GF-D8 (cell line): ENCODE measurements around the gene C9orf50.
"Not testable (repeated sequence)": the region's sequence is repeated elsewhere in the genome, so short reads cannot be mapped to it uniquely, and the experiment has no call there.

ENCODE experiments used
- DNase-seq: peaks from one replicate; lab custom pipeline; 2025; lab: John Stamatoyannopoulos, UW

Gene C9orf50, protein sequence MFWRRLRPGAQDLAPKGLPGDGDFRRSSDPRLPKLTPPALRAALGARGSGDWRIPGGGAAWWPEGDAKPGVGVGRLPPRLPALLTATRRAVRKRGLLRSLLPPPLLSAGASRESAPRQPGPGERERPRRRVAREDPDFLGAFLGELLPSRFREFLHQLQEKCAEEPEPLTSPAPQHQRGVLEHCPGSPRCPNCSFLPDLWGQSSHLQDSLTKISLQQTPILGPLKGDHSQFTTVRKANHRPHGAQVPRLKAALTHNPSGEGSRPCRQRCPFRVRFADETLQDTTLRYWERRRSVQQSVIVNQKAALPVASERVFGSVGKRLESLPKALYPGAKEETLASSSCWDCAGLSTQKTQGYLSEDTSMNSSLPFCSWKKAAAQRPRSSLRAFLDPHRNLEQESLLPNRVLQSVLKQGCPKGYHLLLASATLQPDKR

DNA sequence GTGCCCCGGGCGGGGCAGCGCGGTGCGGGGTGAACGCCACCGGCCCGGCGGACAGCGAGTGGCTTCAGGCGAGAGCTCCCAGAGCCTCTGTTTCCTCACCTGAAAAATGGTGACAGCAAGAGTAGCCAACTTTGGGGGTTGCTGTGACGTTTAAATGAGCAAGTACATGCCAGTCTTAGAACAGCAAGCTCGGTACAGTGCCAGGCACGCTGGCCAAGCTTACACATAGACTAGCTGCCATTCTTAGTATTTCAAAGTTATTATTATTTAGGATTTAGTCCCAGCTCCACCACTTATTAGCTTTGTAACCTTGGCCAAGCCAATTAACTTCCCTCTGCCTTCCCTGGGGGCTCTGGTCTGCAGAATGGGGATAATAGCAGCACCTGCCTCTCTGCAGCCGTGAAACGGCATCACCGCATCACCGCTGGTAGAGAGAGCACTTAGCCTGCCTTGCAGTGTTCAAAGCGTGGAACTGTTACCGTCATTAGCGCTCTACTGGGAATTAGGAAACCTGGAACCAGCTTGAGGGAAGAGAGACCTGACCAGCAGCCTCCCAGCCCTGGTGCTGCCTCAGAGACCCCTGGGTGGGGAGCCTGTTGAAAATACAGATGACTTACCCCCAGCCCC, at the start of gene C9orf50:
Gene C9orf50, minus strand, starts transcription at position 433 of the 627 bp plus-strand sequence. CDS start 527 bp downstream, outside the sequence.
- DNase-seq: no peak

DNA sequence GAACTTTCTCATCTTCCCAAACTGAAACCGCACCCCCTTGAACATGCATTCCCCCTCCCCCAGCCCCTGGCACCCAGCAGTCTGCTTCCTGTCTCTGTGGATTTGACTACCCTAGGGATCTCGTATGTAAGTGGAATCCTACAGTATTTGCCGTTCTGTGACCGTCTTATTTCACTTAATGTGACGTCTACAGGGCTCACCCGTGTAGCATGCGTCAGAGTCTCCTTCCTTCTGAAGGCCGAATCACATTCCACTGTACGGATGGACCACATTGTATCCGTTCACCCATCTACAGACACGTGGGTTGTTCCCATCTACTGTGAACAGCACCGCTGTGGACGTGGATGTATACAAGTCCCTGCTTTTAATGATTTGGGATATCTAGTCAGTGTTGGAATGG, 49.0 kb upstream of the C9orf50 start:
- no peak for DNase-seq

DNA sequence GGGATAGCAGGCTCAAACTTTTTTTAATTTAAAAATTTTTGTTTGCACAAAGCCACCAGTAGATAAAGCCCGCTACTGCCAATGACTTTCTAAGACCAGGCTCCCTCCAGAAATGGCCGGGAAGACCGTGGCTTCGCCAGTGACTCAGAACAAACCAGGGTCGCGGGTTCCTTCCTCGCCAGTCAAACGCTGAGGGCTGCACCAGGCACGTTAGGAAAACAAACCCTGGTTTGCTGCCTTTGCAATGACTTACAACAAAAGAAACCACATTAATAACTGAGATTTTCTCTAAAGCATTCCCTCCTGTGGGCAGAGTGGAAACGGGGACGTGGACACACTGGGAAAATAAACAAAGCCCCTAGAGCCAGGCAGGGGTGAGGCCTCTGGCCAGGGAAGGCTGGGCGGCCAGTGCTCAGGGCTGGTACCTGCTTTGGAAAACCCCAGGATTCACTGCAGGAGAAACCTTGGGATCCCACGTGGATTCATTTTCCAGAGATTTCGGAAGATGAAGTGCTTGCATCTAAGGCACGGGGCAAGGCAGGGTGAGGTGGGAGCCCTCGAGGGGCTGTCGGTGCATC, 48.3 kb upstream of the C9orf50 start:
- no peak for DNase-seq

DNA sequence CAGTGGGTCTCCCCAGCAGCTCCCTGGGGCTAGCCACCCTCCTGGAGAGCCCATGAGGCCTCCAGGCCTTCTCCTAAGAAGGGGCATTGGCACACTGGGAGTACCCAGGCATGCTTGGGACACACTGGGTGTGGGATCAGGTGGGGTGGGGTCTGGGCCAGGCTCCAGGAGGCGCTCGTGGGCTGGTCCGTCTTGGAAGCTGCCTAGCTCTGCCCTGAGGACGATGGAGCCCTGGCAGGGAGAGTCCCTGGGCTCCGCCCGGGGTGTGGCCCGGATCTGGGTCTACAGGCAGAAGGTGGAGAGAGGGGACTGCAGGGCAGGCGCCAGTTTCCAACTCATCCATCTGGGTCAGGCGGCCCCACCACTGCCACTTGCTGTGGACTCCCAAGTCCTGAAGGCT, 46.9 kb upstream of the C9orf50 start:
- DNase-seq: no peak

DNA sequence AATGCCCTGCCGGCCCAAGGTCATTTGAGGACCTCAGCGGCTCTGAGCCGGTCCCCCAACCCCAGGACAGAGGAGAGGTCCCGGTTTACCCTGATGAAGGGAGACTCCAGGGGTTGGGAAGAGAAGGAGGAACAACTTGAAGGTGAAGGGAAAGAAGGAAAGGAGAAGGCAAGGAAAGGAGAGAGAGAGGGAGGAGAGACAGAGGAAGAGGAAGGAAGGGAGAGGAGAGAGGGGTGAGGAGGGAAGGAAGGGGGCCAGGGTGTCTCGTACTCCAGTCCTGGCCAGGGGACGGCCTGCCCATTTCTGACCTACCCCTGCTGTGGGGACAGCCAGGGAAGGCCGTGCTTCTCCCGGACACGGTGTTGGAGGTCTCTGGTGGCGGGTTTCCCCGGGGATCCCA, 46.5 kb upstream of the C9orf50 start:
- DNase-seq: no peak

DNA sequence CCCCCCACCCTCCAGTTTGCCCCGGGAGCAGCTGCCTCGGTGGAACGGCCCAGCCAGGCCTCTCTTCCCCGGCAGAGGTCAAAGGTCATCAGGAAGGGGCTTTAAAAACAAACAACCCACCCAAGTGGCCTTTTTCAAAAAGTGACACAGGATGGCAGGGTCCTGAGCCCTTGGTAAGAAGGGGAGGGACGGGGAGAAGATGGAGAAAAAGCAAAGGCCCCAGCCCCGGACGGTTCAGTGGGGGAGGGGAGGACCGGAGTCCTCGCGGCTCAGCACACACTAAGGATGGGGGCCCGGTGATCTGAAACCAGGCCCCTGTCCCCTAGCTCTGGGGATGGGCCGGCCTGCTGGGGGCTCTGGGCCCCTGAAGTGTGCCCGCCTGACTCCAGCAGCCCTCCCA, 45.7 kb upstream of the C9orf50 start:
- no peak for DNase-seq

DNA sequence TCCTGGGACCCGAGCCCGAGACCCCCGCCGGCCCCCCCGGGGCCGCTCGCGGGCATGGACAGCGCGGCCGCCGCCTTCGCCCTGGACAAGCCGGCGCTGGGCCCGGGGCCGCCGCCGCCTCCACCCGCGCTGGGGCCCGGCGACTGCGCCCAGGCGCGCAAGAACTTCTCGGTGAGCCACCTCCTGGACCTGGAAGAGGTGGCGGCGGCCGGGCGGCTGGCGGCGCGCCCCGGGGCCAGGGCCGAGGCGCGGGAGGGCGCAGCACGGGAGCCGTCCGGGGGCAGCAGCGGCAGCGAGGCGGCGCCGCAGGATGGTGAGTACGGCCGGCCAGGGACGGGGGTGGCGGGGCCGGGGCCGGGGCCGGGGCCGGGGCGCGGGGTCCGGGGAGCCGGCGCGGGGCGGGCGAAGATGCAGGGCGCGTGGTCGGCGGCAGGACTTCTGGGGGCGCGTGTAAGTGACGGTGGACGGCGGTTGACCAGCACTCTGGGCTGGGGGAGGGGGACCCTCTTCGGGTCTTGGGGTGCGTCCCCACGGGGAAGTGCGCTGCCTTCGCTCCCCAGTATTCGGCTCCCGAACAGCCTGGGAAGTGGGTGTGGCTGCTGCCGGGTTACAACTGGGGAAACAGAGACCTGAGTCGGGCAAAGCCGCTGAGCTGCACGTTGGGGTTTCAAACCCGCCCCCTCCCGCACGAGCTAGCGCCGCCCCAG, 45.1 kb upstream of the C9orf50 start:
- DNase-seq: no peak

DNA sequence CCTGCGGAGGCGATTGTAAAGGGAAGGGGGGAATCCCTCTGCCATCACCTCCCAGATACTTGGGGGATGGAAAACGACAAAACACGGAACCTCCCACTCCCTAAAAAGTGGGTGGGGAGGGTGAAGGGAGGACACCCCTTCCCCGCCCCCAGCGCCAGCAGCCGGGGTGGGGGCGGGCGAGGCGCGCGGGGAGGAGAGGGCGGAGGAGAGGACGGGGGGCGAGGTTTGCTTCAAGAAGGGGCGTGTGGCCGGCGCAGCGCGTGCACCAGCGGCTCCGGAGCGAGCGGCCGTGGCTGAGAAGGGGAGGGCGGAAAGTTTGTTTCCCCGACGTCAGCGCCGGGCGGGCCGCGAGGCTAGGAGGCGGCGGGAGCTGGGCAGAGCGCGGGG, 44.5 kb upstream of the C9orf50 start, which contains the start of gene PRRX2:
Gene PRRX2, plus strand, starts transcription at position 259 of the 387 bp plus-strand sequence. CDS start 221 bp downstream, outside the sequence.
- DNase-seq: no peak

DNA sequence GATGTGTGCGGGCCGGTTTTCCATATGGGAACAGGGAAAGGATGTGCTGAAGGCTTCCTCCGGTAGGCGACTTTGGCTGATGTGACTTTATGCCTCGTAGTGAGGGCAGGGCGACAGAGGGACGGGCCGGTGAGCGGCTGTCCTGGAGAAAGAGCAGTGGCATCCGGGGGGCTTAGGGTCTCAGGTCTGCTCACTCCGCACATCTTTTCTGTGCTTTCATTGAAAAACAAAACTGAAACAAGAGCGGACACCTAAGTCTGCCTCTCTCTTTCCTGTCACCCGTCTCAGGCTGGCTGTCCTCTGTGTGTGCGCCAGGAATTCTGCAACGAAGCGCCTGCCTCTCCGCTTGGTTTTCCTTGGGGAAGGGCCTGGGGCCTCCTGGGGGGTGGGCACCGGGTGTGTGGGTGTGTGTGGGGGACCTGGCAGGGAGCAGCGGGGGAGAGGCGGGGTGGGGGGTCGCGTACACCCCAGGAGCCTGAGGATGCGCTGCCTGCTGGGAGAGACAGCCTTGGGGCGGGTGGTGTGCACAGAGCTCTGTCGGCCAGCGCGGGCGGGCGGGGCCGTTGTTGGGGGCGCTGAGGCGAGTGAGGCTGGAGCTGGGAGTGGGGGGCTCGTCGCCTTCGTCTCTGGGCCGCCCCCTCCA, 44.0 kb upstream of the C9orf50 start:
- no peak for DNase-seq

DNA sequence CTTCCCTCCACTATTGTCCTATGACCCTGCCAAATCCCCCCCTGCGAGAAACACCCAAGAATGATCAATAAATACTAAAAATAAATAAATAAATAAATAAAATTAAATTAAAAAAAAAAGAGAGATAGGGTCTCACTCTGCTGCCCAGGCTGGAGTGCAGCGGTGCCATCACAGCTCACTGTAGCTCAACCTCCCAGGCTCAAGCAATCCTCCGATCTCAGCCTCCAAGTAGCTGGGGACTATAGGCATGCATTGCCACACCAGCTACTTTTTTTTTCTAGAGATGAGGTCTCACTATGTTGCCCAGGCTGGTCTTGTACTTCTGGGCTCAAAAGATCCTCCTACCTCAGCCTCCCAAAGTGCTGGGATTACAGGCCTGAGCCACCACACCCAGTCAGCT, 41.3 kb upstream of the C9orf50 start:
- DNase-seq: not testable (repeated sequence)

DNA sequence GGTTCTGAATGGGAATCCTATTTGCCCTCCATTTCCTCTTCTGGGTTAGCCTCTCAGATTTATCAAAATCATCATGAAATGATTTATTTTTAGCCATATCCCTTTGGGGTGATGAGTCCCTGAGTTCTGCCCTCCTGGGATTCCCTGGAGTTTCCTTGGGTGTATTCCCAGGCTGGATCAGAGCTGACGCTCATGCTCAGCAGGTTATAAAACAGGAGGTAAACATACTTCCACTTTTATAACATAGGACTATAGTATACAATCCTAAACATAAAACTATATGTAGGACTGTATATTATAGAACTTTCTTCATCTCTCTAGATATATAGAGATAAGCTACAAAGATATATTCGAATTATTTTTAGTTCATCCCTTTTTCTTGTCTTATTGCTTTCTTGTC, 40.1 kb upstream of the C9orf50 start:
- DNase-seq: no peak

DNA sequence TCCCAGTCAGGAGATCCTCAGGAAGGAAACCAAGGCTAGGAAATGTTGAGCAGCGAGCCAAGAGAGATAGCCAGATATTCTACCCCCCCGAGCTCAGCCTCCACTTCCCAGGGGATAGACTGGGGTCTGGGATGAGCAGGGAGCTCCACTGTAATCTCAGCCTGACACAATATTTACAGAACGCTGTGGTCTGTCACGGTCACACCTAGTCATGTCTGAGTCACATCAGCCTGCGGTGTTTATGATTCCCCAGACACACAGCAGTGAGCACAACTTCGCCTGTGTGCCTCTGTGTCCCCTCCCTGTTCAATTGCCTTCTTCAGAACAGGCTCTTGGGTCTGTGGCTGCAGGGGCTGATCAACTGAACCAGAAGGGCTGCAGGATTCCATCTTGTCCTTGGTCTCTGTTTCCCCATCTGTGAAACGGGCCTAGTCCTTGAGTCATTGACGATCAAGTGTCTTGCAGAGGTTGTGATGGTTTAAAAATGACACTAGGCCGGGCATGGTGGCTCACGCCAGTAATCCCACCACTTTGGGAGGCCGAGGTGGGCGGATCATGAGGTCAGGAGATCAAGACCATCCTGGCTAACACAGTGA, 36.0 kb upstream of the C9orf50 start:
- no peak for DNase-seq

DNA sequence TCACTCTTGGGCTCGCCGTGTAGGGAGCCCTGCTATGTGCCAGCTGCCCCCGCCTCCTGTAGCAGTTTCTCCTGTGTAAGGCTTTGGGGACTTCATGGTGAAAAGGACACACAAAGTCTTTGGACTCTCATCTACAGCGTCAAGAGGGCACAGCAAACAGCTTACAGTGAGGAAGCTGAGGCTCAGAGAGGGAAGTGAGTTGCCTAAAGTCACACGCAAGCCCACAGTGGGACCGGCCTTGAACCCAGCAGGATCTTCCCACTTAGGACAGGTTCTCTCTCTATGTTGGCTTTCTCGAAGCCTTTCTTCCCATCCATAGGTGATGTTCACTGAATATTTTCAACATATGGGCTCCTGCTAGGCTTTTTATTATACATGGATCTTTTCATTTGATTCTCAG, 34.8 kb upstream of the C9orf50 start:
- no peak for DNase-seq

DNA sequence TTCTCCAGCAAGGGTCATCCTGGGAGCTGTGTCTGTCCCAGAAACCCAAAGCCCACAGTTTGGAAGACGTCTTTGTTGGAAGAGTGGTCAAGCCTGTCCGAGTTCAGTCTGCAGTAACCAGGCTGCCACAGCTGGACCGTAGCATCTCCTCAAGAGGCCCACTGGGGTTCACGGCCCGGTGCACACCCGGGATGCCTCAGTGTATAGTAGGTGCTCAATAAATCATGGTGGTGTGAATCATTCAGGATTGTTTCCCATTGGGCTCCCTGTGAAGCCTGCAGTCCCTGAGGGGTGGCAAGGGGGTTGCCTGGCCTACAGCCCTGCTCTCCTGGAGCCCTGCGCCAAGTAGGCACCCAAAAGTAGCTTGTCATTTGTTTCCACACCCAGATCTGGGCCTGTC, 34.3 kb upstream of the C9orf50 start:
- DNase-seq: no peak

DNA sequence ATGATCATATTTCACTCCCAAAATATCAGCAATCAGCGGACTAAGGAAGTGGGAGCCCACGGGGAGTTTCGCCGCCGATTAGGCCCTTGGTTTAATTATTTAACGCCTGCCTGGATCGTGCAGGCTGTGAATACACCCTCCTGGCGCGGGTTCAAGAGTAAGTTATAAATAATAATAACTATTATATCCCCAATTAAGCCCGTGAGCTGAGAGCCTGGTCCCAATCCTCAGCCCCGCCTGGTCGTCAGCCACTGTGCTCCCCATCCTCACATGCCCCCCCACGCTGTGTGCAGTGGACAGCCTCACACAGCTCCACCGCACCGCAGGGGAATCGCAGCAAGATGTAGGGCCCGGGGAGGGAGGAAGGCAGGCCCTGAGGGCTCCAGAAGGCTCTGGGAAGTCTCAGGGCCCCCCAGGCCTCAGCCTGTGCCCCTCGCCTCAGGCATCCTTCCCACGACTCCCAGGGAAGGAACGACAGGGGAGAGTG, 33.7 kb upstream of the C9orf50 start:
- DNase-seq: no peak

DNA sequence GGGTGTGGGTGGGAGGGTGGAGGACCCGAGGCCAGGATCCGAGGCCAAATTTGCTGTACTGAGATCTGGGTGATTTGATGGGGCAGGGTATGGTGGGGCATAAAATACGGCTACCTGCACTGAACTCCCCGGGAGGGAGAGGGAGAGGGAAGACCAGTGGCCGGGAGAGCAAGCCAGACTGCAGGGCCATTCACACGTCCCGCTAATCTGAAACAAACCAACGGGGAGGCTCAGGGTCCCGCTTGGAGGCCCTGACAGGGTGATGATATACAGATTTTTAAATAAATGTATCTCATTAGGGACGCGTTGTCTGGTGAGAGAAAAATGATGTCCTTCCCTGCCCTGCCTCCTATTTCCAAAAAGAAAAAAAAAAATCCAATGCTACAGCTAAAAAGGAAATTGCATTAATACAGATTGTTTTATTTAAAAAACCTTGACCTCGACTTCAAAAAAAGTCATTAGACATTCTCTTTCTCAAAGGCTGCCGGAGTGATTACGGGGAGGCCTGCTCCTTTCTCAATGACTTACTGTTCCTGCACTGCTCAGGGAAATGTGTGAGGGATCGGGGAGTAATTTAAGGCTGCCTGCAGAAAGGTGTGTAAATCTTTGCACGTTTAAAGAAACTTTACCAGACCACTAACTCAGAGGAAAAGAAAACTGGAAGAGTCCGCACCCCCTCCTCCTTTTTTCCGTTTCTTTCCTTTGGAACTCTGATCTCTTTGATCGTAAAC, 33.1 kb upstream of the C9orf50 start:
- no peak for DNase-seq

DNA sequence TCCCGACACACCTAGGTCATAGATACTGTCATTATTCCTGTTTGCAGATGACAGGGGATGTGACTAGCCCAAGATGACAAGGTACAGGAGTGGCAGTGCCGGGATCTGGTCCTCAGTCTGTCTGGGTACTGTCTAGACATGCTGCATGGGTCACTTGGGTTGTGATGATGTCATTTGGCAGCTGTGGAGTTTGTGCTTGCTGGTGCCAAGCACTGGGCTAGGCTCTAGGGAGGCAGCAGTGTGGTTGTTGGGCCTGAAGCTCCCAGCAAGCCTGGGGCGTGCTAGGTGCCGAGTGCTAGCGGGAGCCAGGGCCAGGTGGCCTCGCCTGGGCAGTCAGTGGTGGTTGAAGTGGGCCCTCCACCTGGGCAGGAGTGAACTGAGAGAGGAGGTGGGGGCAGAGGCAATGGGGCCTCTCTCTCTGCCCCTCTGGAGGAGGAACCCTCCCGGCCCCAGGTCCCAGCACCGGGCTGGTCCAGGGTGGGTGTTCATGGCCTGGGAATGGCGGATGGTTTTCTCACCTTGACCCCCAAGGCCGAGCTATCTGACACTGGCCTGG, 29.9 kb upstream of the C9orf50 start:
- DNase-seq: no peak

DNA sequence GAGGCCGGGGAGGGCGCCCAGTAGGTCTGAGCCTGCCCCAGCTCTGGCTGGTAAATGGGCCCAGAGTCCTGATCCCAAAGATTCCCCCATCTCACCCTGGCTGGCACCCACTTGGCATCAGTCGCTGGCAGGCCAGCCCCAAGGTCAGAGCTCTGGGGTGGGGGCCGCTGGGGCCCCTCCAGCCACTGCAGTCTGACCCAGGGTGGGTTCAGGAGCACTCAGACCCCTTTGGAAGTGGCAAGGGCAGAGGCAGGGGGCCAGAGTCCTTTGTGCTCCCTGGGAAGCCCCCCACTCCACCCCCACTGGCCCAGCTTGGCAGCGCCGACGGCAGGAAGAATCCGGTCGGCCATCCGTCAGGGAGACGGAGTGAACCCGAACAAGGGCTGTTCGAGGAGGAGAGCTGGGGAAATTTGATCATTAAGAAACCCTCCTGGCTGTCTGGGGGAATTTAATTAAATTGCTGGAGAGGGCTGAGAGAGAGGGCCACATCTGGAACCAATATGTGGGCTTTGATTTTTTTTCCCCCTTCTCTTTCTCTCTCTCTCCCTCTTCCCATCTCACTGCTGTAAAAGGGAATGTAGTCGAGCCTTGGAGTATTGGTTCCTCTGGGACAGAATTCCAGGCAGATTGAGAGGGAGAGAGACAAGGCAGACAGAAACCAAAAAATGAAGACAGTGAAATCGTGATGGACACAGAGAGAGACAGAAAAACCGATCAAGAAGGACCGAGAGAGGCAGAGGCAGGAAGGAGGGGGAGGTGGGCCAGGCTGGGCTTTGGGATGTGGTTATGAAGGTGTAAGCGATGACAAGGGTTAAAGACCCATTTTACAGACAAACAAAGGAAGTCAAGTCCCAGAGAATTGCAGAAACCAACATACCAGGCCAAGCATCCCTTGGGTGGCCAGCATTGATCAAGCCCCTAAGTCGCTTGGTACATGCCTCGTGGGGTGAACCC, 29.1 kb upstream of the C9orf50 start:
- no peak for DNase-seq

DNA sequence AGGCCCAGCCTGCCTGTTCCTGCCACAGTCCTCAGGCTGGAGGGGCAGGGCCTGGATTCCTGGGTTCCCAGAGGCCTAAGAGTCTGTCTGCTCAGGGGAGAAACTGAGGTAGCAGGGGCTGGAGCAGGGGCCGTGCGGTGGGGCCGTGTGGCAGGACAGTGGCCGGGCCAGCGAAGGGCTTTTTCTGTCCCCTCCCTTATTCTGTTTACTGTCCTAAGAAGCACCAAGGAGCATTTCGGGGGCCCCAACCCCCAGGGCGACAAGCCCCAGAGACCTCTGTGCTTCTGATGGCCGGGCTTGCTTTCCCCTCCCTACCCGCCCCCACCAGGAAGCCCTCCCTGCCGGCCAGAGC, 27.8 kb upstream of the C9orf50 start:
- DNase-seq: no peak
